DMS53 (cell line): ENCODE data around the gene ZNF428.
A peak's percentile ranks its signal among the peaks of the same experiment; 100 is the strongest.
"Not testable (repeated sequence)": the region's sequence is repeated elsewhere in the genome, so short reads cannot be mapped to it uniquely, and the experiment has no call there.

ENCODE experiments used
- DNase-seq: peaks from one replicate; lab custom pipeline; 2025; lab: John Stamatoyannopoulos, UW

The ZNF428 gene

GRCh38 chr19:43639519-43640423 lies 20.3 kb upstream of the ZNF428 start, which contains the start of gene CADM4:
Gene CADM4, minus strand, starts transcription at chr19:43639850. Its CDS starts 60 bp downstream, at chr19:43639790.
- peak; percentile 72 for DNase-seq

DNA sequence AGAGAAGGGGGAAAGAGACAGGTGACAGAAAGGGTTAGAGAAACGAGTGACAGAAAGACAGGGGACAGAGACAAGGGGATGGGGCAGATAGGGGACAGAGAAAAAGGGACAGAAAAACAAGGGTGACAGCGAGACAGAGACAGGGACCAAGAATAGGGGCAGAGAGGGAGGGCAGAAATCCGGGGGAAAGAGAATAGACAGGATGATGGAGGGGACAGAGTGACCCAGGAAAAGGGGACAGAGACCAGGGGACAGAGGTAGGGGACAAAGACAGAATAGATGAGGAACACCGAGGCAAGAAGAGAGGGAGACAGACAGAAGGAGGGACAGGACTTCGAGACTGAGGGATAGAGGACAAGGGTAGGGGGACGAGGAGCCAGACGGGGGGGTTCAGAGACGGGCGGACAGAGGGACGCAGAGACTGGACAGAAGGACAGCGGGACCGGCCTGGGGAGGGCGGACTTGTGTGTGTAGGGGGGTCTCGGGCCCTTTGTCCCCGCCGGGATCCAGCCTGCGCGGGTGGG lies 19.6 kb upstream of the ZNF428 start:
- DNase-seq, result peak; percentile 47

- DNase-seq, result no peak
Observed at GRCh38 chr19:43638214-43638994, 19.0 kb upstream of the ZNF428 start.

GRCh38 chr19:43636121-43636683 lies 16.8 kb upstream of the ZNF428 start:
- DNase-seq, result no peak

GRCh38 chr19:43635561-43635940 lies 16.1 kb upstream of the ZNF428 start:
- DNase-seq, result not testable (repeated sequence)

- no peak for DNase-seq
Observed at GRCh38 chr19:43634872-43635560, 15.6 kb upstream of the ZNF428 start.

DNA sequence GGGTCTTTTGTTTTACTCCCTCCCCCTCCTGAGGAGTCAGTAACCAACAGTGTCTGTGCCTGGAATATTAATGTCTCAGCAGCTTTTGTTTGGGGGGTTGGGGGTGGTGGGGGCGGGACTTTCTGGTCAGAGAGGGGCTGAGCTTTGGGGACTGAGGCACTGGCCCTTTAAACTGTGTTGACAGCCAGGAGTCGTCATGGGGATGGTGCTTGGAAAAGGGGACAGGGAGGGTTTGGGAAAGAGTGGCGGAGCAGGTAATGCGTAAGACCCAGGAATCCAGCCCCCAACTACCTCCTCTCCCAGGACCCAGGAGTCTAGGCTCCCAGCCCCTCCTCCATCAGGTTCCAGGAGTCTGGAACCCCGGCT lies 15.1 kb upstream of the ZNF428 start:
- DNase-seq, result no peak

DNA sequence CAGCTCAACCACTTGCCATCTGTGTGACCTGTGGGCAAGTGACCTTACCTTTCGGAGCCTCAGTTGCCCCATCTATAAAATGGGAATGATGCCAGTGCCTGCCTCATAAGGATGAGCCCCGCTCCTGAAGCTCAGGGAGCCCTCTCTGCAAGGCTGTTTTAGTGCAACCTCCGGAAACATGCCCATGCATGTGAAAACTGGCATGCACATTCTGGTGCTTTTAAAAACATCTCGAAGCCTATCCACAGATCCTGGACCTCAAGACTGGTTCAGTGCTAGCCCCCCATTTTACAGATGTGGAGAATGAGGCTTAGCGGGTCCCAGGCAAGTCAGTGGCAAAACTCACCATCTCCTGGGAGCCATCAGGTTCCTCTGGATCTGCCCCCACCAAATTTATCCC lies 14.6 kb upstream of the ZNF428 start:
- DNase-seq, result no peak

GRCh38 chr19:43633520-43633919 lies 14.1 kb upstream of the ZNF428 start:
- no peak for DNase-seq

DNA sequence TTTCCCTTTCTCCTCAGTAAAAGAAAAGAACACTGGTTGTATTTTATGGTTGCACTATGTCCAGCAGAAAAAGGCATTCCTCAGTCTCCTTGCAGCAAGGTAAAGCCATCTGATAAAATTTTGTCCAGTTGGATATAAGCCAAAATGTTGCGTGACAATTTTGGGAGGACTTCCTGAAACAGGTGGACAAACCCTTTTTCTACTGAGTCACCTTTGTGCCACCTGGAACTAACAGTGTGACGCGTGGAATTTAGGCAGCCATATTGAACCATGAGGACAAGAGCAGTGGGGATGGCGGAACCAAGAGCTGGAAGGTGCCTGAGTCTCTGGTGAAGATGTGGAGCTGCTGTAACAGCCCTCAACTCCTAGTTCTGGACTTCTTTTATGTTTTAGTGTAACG lies 12.1 kb upstream of the ZNF428 start:
- DNase-seq, result no peak

- no peak for DNase-seq
Observed at GRCh38 chr19:43628646-43629326, 9.4 kb upstream of the ZNF428 start.

- DNase-seq, result no peak
Observed at GRCh38 chr19:43626838-43627237, 7.4 kb upstream of the ZNF428 start.

DNA sequence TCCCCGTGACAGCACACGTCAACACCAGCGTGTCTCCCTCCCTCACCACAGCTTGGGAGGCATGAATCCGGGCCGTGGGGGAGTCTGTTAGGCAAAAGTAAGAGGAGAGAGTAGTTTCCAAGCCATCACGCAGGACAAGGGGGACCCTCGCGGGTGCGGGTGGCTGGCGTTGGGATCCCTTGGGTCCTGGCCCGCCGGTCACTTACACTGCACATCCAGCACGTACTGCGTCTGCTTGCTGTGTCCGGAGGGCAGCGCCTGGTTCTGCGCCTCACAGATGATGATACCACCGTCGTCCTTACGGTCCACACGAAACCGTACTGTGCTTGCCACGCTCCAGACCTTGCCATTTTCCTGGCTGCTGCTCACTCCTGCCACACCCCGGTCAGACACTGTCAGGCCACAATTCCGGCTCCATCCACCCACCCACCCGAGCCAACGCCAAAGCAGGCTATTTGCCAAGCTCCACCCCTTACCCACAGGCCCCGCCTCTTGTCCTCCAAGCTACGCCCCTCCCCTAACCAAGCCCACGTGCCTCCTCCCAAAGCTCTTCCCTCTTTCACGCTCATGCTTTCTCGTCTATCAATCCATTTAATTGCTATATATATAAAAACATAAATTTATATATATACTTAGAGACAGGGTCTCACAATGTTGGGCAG lies 6.6 kb upstream of the ZNF428 start:
- DNase-seq, result no peak

DNA sequence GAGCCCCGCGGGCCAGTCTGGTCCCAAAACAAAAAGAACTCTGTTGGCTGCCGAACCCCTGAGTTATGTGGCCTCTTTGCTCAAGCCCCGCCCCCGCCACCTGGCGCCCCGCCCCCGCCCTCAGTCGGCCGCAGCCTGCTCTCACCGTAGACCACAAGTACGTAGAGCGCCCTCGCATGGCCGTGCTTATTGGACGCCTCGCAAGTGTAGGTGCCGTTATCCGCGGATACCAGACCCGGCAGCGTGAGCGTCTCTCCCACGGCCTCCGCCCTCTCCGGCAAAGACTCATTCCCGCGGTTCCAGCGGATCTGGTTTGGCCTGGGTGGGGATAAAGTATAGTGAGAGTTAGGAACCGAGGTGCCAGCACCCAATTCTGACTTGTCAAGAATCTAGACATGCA lies 5.5 kb upstream of the ZNF428 start:
- no peak for DNase-seq

DNA sequence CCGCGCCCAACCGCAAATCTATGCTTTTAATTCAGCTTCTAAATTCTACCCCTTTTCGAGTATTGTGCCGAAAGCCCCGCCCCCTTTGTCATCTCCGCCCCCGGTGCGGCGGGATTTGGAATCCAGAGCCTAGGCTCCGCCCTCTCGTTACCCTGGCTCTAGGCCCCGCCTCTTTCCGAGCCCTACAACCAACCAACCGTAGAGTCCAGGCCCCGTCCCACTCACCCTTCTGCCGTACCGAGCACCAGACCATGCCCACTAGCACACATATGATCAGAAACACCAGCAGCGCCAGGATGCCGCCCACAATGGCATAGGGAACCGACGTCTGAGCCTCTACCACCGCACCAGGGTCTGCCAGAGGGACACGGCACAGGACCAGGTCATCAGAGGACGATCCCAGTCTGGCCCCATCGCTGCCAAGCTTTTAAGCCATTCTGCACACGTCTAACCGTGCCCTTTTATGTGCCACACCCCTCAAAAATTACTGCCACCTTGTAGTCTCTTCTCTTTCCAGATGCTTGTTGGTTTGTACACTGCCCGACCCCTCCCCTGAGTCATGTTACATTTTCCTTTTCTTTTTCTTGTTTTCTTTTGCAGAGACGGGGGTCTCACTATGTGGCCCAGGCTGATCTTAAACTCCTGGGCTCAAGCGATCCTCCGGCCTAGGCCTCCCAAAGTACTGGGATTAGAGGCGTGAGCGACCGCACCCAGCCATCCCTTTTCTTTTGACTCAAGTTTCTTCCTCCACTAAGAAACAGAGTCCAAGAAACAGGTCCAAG lies 4.7 kb upstream of the ZNF428 start:
- no peak for DNase-seq

DNA sequence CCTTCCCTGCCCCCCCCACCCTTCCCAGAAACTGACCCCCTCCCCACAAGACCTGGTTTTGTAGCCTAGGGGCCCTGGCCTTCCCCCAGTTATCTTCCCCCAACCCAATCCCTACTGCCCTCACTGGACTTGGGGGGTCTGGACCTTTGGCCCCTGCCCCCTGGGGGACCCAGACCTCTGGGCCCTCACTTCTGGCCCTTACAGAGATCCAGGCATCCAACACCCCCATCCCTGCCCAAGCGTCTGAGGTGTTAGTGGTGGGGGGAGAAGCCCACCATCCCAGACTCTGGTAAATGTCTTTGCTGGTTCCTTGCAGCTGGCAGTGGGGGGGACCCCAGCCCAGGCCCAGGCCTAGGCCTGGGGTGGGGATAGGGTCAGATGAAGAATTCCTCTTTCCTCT lies 3.5 kb upstream of the ZNF428 start:
- no peak for DNase-seq

- no peak for DNase-seq
Observed at GRCh38 chr19:43622070-43622469, 2.6 kb upstream of the ZNF428 start.

DNA sequence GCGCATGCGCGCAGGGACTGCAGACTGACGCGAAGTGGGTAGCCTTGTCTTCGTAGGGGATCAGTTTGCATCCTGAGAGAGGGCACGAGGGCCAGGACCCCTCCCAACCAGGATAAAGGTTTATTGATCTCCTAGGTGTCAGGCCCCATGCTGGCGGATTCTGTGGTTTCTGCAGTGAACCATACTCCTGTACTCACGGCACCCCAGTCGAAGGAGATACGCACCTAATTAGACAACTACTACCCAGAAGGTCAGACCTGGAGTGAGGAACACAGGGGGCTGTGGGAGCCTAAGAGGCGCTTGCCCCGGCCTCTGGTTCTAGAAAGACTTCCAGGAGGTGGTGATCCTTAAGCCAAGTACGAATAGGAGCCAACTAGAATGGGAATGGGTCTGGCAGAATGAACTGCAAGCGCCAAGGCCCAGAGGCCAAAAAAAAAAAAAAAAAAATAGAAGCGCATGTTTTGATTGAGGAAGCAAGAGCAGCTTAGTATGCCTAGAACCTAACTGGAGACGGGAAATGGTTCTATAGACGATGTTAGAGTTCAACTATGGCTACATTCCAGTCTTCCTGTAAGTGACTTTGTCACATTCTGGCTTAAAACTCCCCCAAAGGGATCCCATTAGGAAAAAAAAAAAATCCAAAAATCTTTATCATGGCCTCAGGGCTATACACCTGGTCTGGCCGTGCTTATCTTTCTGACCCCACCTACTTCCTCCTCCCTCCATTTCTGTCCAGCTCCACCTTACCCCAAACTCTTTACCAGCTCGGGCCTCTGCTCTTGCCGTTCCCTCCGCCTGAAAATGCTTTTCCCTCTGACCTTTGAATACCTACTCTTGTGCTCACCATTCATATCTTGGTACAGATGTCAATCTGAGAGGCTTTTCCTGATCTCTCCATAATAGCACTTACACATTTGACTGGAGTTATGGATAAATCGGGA lies 902 bp upstream of the ZNF428 start:
- DNase-seq, result no peak

GRCh38 chr19:43618921-43619261 lies 538 bp downstream of the ZNF428 start:
- DNase-seq, result no peak
